Measurements from ENCODE around the gene EMC10.

The EMC10 gene

GRCh38 chr19:50532952-50533351 is 56.6 kb downstream of the EMC10 start:
- TF ChIP-seq CTCF (IDR thresholded peaks at IDR 0.05; ENCODE audit: control extremely low read depth, extremely low read depth, low read depth, missing control alignments): no peak
- DNase-seq (ENCODE audit: extremely low spot score): no peak
- CTCF ChIA-PET: interaction anchor here (13.7 kb wide), 1 partner anchor 24 kb away, joined by 154 read pairs; no protein-coding TSS in a partner anchor
- POLR2A ChIA-PET: no interaction called here

- ChIA-PET CTCF (interaction anchor here (1.3 to 13.7 kb wide), 3 partner anchors 23 to 387 kb away, joined by 3 to 154 read pairs (median 25); no protein-coding TSS in a partner anchor), POLR2A (interaction anchor here (0.6 kb wide), 1 partner anchor 21 kb away, joined by 3 read pairs; no protein-coding TSS in a partner anchor)
- no peak for TF ChIP-seq CTCF (IDR thresholded peaks at IDR 0.05; ENCODE audit: control extremely low read depth, extremely low read depth, low read depth, missing control alignments)
- peak; percentile 56 for DNase-seq (ENCODE audit: extremely low spot score)
Measured at GRCh38 chr19:50534478-50534877, 58.2 kb downstream of the EMC10 start.

GRCh38 chr19:50535672-50536187 is 59.4 kb downstream of the EMC10 start:
- DNase-seq (ENCODE audit: extremely low spot score): no peak
- POLR2A ChIA-PET: no interaction called here
- TF ChIP-seq CTCF (IDR thresholded peaks at IDR 0.05; ENCODE audit: control extremely low read depth, extremely low read depth, low read depth, missing control alignments): no peak
- CTCF ChIA-PET: interaction anchor here (1.1 to 13.7 kb wide), 5 partner anchors 21 to 386 kb away, joined by 3 to 154 read pairs (median 5); no protein-coding TSS in a partner anchor

- ChIA-PET CTCF (interaction anchor here (0.7 to 13.7 kb wide), 23 partner anchors 9 to 452 kb away, joined by 3 to 154 read pairs (median 6); partner anchors contain the start of gene JOSD2), POLR2A (no interaction called here)
- TF ChIP-seq CTCF (IDR thresholded peaks at IDR 0.05; ENCODE audit: control extremely low read depth, extremely low read depth, low read depth, missing control alignments): no peak
- DNase-seq (ENCODE audit: extremely low spot score): no peak
Measured at GRCh38 chr19:50536662-50537305, 60.5 kb downstream of the EMC10 start.

DNA sequence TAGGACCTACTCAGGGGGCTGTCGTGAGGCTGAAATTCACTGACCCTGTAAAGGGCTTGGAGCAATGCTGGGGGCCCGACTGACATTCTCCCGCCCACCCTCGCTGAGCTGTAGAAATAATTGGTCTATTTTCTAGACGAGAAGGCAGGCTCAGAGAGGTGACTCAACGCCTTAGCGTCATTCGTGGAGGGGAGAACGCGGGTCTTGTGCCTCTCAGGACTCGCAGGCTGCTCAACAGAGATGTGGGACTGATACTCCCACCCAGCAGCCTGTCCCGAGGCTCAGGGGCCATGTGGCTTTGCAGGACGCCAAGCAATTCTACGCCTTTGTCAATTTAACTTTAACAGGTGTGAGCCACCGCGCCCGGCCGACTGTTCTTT is 61.0 kb downstream of the EMC10 start:
- ChIA-PET POLR2A (no interaction called here), CTCF (interaction anchor here (1.0 to 13.7 kb wide), 23 partner anchors 9 to 451 kb away, joined by 3 to 154 read pairs (median 6); no protein-coding TSS in a partner anchor)
- DNase-seq (ENCODE audit: extremely low spot score): no peak
- TF ChIP-seq CTCF (IDR thresholded peaks at IDR 0.05; ENCODE audit: control extremely low read depth, extremely low read depth, low read depth, missing control alignments): no peak

DNA sequence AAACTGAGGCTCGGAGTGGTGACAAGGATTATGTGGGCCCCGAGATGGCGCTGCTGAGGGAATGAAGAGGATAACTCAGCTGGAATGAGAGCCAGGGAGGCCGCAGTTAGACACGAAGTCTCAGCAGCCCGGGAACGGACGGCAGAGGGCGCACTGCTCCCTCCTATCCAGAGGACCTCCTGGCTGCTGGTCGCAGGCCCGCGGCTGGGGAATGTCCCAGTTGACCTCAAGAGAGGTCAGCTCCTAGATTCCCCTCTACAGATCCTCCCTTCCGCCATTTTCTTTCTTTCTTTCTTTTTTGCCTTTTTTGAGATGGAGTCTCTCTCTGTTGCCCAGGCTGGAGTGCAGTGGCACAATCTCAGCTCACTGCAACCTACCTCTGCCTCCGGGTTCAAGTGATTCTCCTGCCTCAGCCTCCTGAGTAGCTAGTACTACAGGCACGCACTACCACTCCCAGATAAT is 61.5 kb downstream of the EMC10 start:
- CTCF ChIA-PET: interaction anchor here (0.9 to 13.7 kb wide), 24 partner anchors 10 to 451 kb away, joined by 3 to 154 read pairs (median 6); no protein-coding TSS in a partner anchor
- TF ChIP-seq CTCF (IDR thresholded peaks at IDR 0.05; ENCODE audit: control extremely low read depth, extremely low read depth, low read depth, missing control alignments): peak; percentile 82
- POLR2A ChIA-PET: no interaction called here
- peak; percentile 84 for DNase-seq (ENCODE audit: extremely low spot score)
